H9 (cell line): Measurements from ENCODE around the gene CRELD2. TPM values are rescaled to one million over a fixed set of nuclear protein-coding genes. Genes with fewer than 3 reads are reported as not detected.

Experiments used
- DNase-seq: peaks from one replicate; pipeline ENCODE4 v3.0.0-alpha.2; 2017
- H2AFZ ChIP-seq: one replicate; pipeline ENCODE4 v1.6.1; 2013; ENCODE audit warnings: mild to moderate bottlenecking, low read length, control low read depth, moderate library complexity
- H2AK5ac ChIP-seq: 2 replicates; pipeline ENCODE4 v1.6.1; 2013; ENCODE audit warnings: low read length, control low read depth, mixed read lengths; ENCODE audit not compliant: insufficient read length
- H2BK120ac ChIP-seq: one replicate; pipeline ENCODE4 v1.6.1; 2013; ENCODE audit warnings: low read depth, mild to moderate bottlenecking, low read length, control low read depth, inconsistent platforms; ENCODE audit not compliant: poor library complexity, severe bottlenecking
- H2BK12ac ChIP-seq: 2 replicates; pipeline ENCODE4 v1.6.1; 2013; ENCODE audit warnings: low read length, control low read depth, mixed read lengths, low read depth; ENCODE audit not compliant: insufficient read length
- H2BK15ac ChIP-seq: 2 replicates; pipeline ENCODE4 v1.6.1; 2013; ENCODE audit warnings: low read depth, low read length, control low read depth
- H2BK20ac ChIP-seq: one replicate; pipeline ENCODE4 v1.6.1; 2013; ENCODE audit warnings: low read depth, mild to moderate bottlenecking, low read length, control low read depth, inconsistent platforms; ENCODE audit not compliant: poor library complexity, severe bottlenecking
- H2BK5ac ChIP-seq: 2 replicates; pipeline ENCODE4 v1.6.1; 2013; ENCODE audit warnings: low read length, control low read depth, mixed read lengths; ENCODE audit not compliant: insufficient read length
- H3K14ac ChIP-seq: 2 replicates; pipeline ENCODE4 v1.6.1; 2013; ENCODE audit warnings: low read length, control low read depth; ENCODE audit not compliant: insufficient read depth
- H3K18ac ChIP-seq: 2 replicates; pipeline ENCODE4 v1.6.1; 2013; ENCODE audit warnings: low read depth, mild to moderate bottlenecking, mixed read lengths, low read length, control low read depth; ENCODE audit not compliant: insufficient read length
- H3K23ac ChIP-seq: 2 replicates; pipeline ENCODE4 v1.6.1; 2013; ENCODE audit warnings: low read length, control low read depth, mixed read lengths, low read depth; ENCODE audit not compliant: insufficient read length
- H3K23me2 ChIP-seq: 2 replicates; pipeline ENCODE4 v1.6.1; 2013; ENCODE audit warnings: low read depth, mild to moderate bottlenecking, mixed read lengths, low read length, control low read depth; ENCODE audit not compliant: insufficient read length, poor library complexity, severe bottlenecking
- H3K27ac ChIP-seq: 2 replicates; pipeline ENCODE4 v1.5.1; 2013; ENCODE audit warnings: low read length, control low read depth, mixed read lengths, low read depth; ENCODE audit not compliant: insufficient read length
- H3K27me3 ChIP-seq: 2 replicates; pipeline ENCODE4 v1.6.1; 2013; ENCODE audit warnings: low read length, control low read depth, inconsistent platforms; ENCODE audit not compliant: insufficient read depth
- H3K4ac ChIP-seq: 2 replicates; pipeline ENCODE4 v1.6.1; 2013; ENCODE audit warnings: low read depth, mild to moderate bottlenecking, control low read depth, inconsistent platforms, low read length, moderate library complexity
- H3K4me1 ChIP-seq: 2 replicates; pipeline ENCODE4 v1.6.1; 2013; ENCODE audit warnings: low read length, control low read depth, inconsistent platforms; ENCODE audit not compliant: insufficient read depth
- H3K4me2 ChIP-seq: 2 replicates; pipeline ENCODE4 v1.6.1; 2013; ENCODE audit warnings: low read length, control low read depth, mixed read lengths; ENCODE audit not compliant: insufficient read length, insufficient read depth
- H3K56ac ChIP-seq: 2 replicates; pipeline ENCODE4 v1.6.1; 2013; ENCODE audit warnings: low read depth, mild to moderate bottlenecking, mixed read lengths, low read length, control low read depth; ENCODE audit not compliant: insufficient read length
- H3K79me1 ChIP-seq: 2 replicates; pipeline ENCODE4 v1.6.1; 2013; ENCODE audit warnings: low read depth, mild to moderate bottlenecking, moderate library complexity, low read length, control low read depth, inconsistent platforms; ENCODE audit not compliant: insufficient read depth, poor library complexity, severe bottlenecking
- H3K79me2 ChIP-seq: 2 replicates; pipeline ENCODE4 v1.6.1; 2013; ENCODE audit warnings: low read length, control low read depth, inconsistent platforms; ENCODE audit not compliant: insufficient read depth
- H3K9ac ChIP-seq: 2 replicates; pipeline ENCODE4 v1.6.1; 2013; ENCODE audit warnings: low read length, control low read depth, mixed read lengths; ENCODE audit not compliant: insufficient read length; ENCODE audit errors: extremely low read depth
- H3K9me3 ChIP-seq: one replicate; pipeline ENCODE4 v1.6.1; 2013; ENCODE audit warnings: low read depth, low read length, inconsistent platforms; ENCODE audit not compliant: control insufficient read depth
- H3T11ph ChIP-seq: one replicate; pipeline ENCODE4 v1.6.1; 2013; ENCODE audit warnings: mild to moderate bottlenecking, low read length, control low read depth, inconsistent platforms
- H4K20me1 ChIP-seq: one replicate; pipeline ENCODE4 v1.6.1; 2013; ENCODE audit not compliant: control insufficient read depth, insufficient read length, insufficient read depth
- H4K5ac ChIP-seq: 2 replicates; pipeline ENCODE4 v1.6.1; 2013; ENCODE audit warnings: low read depth, mild to moderate bottlenecking, mixed read lengths, low read length, control low read depth; ENCODE audit not compliant: insufficient read length
- H4K8ac ChIP-seq: replicated peaks from 2 replicates; pipeline ENCODE4 v1.6.1; 2013; ENCODE audit warnings: low read length, control low read depth, mixed read lengths, low read depth; ENCODE audit not compliant: insufficient read length
- H4K91ac ChIP-seq: 2 replicates; pipeline ENCODE4 v1.6.1; 2013; ENCODE audit warnings: low read depth, mild to moderate bottlenecking, moderate library complexity, mixed read lengths, low read length, control low read depth; ENCODE audit not compliant: insufficient read length
- H3K27ac Mint-ChIP-seq, 3 experiments: 2 replicates in 2 of 3; 3 replicates in 1 of 3; pipeline ENCODE4 v1.8.0; 2020 to 2021; ENCODE audit warnings: mixed read lengths in 3 of 3, mild to moderate bottlenecking in 1 of 3, moderate library complexity in 1 of 3
- H3K27me3 Mint-ChIP-seq: 2 replicates; pipeline ENCODE4 v1.8.0; 2021; ENCODE audit warnings: low read depth, mild to moderate bottlenecking, moderate library complexity, mixed read lengths
- H3K36me3 Mint-ChIP-seq, 3 experiments: 2 replicates in 2 of 3; 3 replicates in 1 of 3; pipeline ENCODE4 v1.8.0; 2020 to 2021; ENCODE audit warnings: low read depth in 3 of 3, mixed read lengths in 3 of 3; ENCODE audit not compliant: insufficient read depth in 1 of 3
- H3K4me1 Mint-ChIP-seq, 2 experiments: 2 replicates each; pipeline ENCODE4 v1.8.0; 2020; ENCODE audit warnings: mixed read lengths in 2 of 2
- H3K4me3 Mint-ChIP-seq, 2 experiments: 2 replicates in 1 of 2; 3 replicates in 1 of 2; pipeline ENCODE4 v1.8.0; 2020 to 2021; ENCODE audit warnings: mild to moderate bottlenecking in 2 of 2, mixed read lengths in 2 of 2, moderate library complexity in 1 of 2
- H3K9me3 Mint-ChIP-seq, 2 experiments: 2 replicates in 1 of 2; 3 replicates in 1 of 2; pipeline ENCODE4 v1.8.0; 2020; ENCODE audit warnings: mild to moderate bottlenecking in 2 of 2, mixed read lengths in 2 of 2, moderate library complexity in 1 of 2
- WGBS: extraction: QIAGEN DNeasy Blood & Tissue Kit; methylation state at CpG from one replicate; pipeline ENCODE4 v1.1.7; 2013; ENCODE audit warnings: missing lambda C conversion rate, low lambda C conversion rate, mixed read lengths; ENCODE audit not compliant: insufficient read length; ENCODE audit errors: extremely low coverage; 5-methylcytosine and 5-hydroxymethylcytosine counted together
- total RNA-seq: library from RNA; stranded (reverse); gene quantifications from 2 replicates; pipeline ENCODE4 v1.2.1, GENCODE V29; 2021
- TF ChIP-seq, protein P1 (sequence below): fragments of 200-600 bp; sonication (generic); conservative IDR thresholded peaks from 3 replicates; pipeline ENCODE4 v1.8.0; 2021; ENCODE audit warnings: antibody characterized with exemption, mild to moderate bottlenecking

The CRELD2 gene
- total RNA-seq, 1 experiment from 2014 or later, result 34.7 TPM

DNA sequence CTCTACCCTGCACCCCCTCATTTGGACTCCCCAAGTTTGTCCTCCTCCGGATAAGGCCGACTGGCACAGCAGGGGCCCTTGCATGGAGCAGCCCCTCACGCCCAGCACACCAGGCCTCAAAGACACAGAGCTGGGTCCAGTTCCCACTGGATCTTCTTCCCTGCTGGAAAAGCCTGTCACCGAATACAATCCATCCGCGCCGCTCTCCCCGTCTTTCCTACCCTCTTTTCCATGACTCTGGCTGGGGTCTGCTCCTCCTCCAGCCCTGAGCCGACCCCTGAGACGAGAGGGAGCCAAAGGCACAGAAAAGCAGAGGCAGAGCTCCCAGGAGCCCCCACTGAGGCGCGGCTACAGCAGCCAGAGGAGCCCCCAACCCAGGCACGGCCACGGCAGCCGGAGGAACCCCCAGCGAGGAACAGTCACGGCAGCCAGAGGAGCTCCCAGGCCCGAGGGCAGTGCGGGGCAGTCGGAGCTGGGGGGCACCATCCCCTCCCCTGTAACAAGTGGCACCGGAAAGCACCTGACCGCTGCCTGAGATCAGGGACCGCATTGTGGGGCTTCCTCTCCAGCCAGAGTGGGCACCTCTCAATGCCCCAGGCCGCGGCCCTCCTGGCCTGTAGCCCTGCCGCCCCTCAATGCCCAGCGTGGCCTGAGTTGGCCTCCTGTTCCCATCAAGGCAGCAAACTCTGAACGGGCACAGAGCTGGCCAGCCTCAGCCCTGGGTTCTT is 12.2 kb upstream of the CRELD2 start:
- Mint-ChIP-seq H3K4me1 (peaks cover 0 to 6% of the 10 kb centered on the region in 2 experiments; a peak in 1 of 4 replicates), H3K27ac (peak overlapping the region in 2 of 3 experiments; percentile 18 to 77; a peak in 1 of 7 replicates), H3K36me3 (peaks cover 23 to 57% (median 56%) of the 10 kb centered on the region in 3 experiments), H3K27me3 (no peaks in the 10 kb centered on the region), H3K9me3 (peaks cover 3 to 11% of the 10 kb centered on the region in 2 experiments; a peak in 4 of 5 replicates), H3K4me3 (no peak overlapping the region)
- Histone ChIP-seq H4K91ac (no peak overlapping the region), H2BK15ac (no peak overlapping the region), H3K23ac (no peak overlapping the region), H3K9me3 (no peaks in the 10 kb centered on the region), H4K8ac (no peak overlapping the region), H3K23me2 (no peaks in the 10 kb centered on the region), H3T11ph (no peak overlapping the region), H3K4me1 (no peaks in the 10 kb centered on the region), H3K79me2 (no peaks in the 10 kb centered on the region), H2BK120ac (no peak overlapping the region), H3K56ac (no peak overlapping the region), H3K18ac (no peak overlapping the region), H2BK20ac (no peak overlapping the region), H3K79me1 (no peaks in the 10 kb centered on the region), H3K27ac (no peak overlapping the region), H2BK12ac (no peak overlapping the region), H2AFZ (no peak overlapping the region), H3K9ac (no peak overlapping the region), H3K14ac (no peak overlapping the region), H2AK5ac (no peak overlapping the region), H3K27me3 (no peaks in the 10 kb centered on the region), H4K20me1 (peaks cover 5% of the 10 kb centered on the region), H4K5ac (no peak overlapping the region), H2BK5ac (no peak overlapping the region), H3K4ac (no peak overlapping the region), H3K4me2 (no peak overlapping the region)
- no peak for DNase-seq
- no CpG with 5 or more reads among the region's 28 CpGs for WGBS
- TF ChIP-seq, protein P1, sequence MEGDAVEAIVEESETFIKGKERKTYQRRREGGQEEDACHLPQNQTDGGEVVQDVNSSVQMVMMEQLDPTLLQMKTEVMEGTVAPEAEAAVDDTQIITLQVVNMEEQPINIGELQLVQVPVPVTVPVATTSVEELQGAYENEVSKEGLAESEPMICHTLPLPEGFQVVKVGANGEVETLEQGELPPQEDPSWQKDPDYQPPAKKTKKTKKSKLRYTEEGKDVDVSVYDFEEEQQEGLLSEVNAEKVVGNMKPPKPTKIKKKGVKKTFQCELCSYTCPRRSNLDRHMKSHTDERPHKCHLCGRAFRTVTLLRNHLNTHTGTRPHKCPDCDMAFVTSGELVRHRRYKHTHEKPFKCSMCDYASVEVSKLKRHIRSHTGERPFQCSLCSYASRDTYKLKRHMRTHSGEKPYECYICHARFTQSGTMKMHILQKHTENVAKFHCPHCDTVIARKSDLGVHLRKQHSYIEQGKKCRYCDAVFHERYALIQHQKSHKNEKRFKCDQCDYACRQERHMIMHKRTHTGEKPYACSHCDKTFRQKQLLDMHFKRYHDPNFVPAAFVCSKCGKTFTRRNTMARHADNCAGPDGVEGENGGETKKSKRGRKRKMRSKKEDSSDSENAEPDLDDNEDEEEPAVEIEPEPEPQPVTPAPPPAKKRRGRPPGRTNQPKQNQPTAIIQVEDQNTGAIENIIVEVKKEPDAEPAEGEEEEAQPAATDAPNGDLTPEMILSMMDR, result no peak
